Sigmoid colon (tissue), 3 donors: ENCODE data around the gene ZBTB7C.

Experiments used
- CTCF ChIP-seq, 4 experiments: fragments of 450-650 bp in 3 of 4; fragments of 200-600 bp in 1 of 4; IDR thresholded peaks; one replicate each; pipeline ENCODE4 v1.5.1; 2016 to 2019; ENCODE audit warnings: antibody characterized with exemption in 4 of 4, mild to moderate bottlenecking in 3 of 4, moderate library complexity in 2 of 4
- POLR2A ChIP-seq, 2 donors: fragments of 450-650 bp; IDR thresholded peaks; one replicate each; pipeline ENCODE4 v1.6.1; 2016; ENCODE audit warnings: antibody characterized with exemption in 2 of 2, mild to moderate bottlenecking in 2 of 2, moderate library complexity in 2 of 2

DNA sequence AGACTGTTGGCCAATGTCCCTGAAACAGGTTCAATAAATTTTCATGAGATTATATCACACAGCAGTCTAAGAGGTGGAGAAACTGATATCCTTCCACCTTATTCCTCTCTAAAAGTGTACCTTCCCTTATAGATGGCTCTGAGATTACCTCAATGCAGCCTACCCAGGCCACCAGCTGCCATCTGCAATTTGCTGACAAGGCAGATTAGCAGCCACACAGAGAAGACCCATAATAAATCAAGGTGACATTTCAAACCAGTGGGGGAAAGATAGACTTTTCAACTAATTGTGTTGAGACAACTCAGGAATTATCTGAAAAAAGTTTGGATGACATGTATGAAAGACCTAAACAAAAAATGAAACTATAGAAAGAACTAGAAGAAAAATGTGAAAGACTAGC, 43.2 kb downstream of the ZBTB7C start:
- TF ChIP-seq CTCF (IDR thresholded peaks at IDR 0.05) (no peak), POLR2A (IDR thresholded peaks at IDR 0.05) (no peak)
